AG20443 (cell line): Measurements from ENCODE around the gene EFR3B.
"Not testable (repeated sequence)": the region's sequence is repeated elsewhere in the genome, so short reads cannot be mapped to it uniquely, and the experiment has no call there.

ENCODE experiments used
- DNase-seq: peaks from one replicate; pipeline ENCODE4 v3.0.0; 2012; ENCODE audit warnings: low spot score, mixed read lengths

Gene EFR3B

GRCh38 chr2:25104736-25105135, 62.9 kb downstream of the EFR3B start:
- DNase-seq = no peak

GRCh38 chr2:25105336-25106085, 63.6 kb downstream of the EFR3B start:
- peak; percentile 77 for DNase-seq

GRCh38 chr2:25109822-25110221, 67.9 kb downstream of the EFR3B start:
- no peak for DNase-seq

- DNase-seq = no peak
Observed at GRCh38 chr2:25112113-25112512, 70.2 kb downstream of the EFR3B start.

- no peak for DNase-seq
Observed at GRCh38 chr2:25115249-25115883, 73.5 kb downstream of the EFR3B start.

- peak; percentile 45 for DNase-seq
Observed at GRCh38 chr2:25115902-25116301, 74.0 kb downstream of the EFR3B start.

GRCh38 chr2:25116956-25117355, 75.1 kb downstream of the EFR3B start:
- no peak for DNase-seq

GRCh38 chr2:25119263-25119662, 77.4 kb downstream of the EFR3B start:
- no peak for DNase-seq

GRCh38 chr2:25122367-25122766, 80.5 kb downstream of the EFR3B start:
- DNase-seq = no peak

- DNase-seq = no peak
Observed at GRCh38 chr2:25123682-25124081, 81.8 kb downstream of the EFR3B start.

- DNase-seq = no peak
Observed at GRCh38 chr2:25125189-25125588, 83.3 kb downstream of the EFR3B start.

GRCh38 chr2:25125976-25126375, 84.1 kb downstream of the EFR3B start:
- no peak for DNase-seq

- not testable (repeated sequence) for DNase-seq
Observed at GRCh38 chr2:25127071-25127470, 85.2 kb downstream of the EFR3B start.

GRCh38 chr2:25127646-25128045, 85.8 kb downstream of the EFR3B start:
- peak; percentile 34 for DNase-seq

- no peak for DNase-seq
Observed at GRCh38 chr2:25129901-25130520, 88.1 kb downstream of the EFR3B start.

- DNase-seq = no peak
Observed at GRCh38 chr2:25131253-25131566, 89.3 kb downstream of the EFR3B start.

- no peak for DNase-seq
Observed at GRCh38 chr2:25131567-25132298, 89.9 kb downstream of the EFR3B start.

GRCh38 chr2:25132299-25132635, 90.4 kb downstream of the EFR3B start:
- DNase-seq = no peak

GRCh38 chr2:25132693-25133092, 90.8 kb downstream of the EFR3B start:
- DNase-seq = no peak

GRCh38 chr2:25140535-25140934, 98.7 kb downstream of the EFR3B start:
- not testable (repeated sequence) for DNase-seq

GRCh38 chr2:25141120-25141519, 99.2 kb downstream of the EFR3B start:
- no peak for DNase-seq

- no peak for DNase-seq
Observed at GRCh38 chr2:25145803-25146202, 103.9 kb downstream of the EFR3B start.

GRCh38 chr2:25146896-25147295, 105.0 kb downstream of the EFR3B start:
- no peak for DNase-seq
